ENCODE data around the gene PTPRN2.
"Not testable (repeated sequence)": the region's sequence is repeated elsewhere in the genome, so short reads cannot be mapped to it uniquely, and the experiment has no call there.

The PTPRN2 gene

DNA sequence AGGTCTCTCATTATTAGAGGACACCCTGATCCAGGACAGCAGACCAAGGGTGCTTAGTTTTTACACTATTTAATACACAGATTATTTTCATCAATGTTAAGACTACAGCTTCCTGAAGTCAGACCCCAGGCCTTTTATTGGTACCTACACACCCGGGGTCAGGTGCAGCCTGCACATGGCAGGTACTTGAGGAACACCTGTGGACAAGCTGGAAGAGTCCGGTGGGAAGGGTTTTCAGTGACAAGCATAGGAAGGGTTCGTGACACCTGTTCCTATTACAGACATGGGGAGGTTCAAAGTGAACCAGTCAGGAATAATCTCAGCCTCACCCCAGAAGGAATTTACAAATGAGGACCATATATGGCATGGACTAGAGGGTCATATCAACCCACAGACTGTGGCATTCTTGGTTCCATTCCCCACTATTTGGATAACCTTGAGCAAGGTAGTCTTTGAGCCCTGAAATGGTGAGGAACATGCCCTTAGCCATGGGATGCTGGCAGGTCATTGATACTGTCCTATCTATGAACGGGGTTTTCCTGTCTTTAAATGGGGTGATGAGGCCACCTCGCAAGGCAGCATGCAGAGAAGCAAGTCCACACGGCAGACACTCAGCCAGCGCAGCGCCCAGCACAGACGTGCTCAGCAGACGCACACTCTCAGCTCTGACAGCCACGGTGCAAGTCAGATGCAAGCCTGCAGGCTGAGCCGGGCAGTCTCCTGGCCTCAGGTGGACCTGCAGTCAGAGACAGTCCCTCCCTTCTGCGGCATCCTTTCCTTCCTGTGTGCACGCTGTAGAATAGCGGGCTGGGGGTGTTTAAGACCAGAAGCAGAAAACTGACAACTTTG, 624.9 kb downstream of the PTPRN2 start:
- DNase-seq, result no peak

DNA sequence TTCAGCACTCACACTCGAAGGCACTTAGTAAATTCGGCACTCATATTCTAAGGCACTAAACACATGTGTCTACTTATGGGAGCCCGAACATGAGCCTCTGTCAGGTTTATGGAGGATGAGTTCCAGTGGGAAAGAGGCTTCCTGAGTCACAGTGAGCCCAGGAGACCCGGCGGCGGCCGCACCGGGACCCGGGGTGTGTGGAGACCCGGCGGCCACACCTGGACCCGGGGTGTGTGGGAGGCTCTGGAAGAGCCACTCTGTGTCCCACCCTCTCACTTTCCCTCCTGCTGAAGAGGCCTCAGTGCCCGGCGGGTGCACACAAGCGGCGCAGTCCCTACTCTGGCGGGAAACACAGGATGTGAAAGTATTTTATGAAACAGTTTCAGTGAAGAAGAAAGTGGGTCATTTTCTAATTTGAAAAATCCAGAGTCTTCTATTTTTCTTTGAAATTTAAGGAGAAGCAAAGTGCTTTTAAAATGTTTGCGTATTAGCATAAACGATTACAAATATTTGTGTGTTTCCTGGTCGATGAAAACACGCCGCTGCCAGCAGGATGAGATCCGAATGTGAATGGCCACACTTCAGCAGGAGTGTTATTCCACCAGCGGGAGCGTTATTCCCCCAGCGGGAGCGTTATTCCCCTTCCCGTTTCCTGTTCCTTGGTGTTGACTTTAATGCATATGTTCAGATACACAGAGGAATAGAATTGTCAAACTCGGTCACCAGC, 625.7 kb downstream of the PTPRN2 start:
- DNase-seq, result no peak

DNA sequence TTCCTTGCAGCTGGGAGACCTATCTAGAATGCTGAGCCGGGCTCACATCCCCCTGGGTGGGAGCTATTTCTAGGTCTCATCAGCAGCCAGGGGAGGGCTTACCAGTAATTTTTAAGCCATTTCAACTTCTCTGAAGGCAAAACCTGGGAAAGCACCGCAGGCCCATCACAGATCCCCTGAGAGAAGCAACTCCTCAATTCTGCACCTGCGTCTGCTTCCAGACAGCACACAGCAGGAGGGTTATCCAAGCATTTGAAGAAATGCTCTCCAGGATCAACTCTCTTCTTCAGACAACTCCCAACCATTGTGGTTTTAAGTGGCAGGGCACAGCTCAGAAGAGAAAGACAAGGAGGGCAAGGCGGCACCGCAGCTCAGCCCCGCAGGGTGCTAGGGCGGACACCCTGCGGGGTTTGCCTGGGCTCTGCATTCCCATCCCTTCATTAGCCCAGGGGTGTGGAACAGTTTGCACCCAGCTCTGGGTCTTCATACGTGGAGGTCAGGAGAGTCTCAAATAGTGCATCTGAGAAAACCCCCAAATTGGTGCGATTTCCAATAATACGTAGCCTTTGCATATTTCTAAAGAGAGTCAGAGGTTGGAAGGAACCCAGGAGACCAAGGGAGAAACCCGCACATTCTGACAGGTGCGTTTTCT, 632.1 kb downstream of the PTPRN2 start:
- DNase-seq, result no peak

DNA sequence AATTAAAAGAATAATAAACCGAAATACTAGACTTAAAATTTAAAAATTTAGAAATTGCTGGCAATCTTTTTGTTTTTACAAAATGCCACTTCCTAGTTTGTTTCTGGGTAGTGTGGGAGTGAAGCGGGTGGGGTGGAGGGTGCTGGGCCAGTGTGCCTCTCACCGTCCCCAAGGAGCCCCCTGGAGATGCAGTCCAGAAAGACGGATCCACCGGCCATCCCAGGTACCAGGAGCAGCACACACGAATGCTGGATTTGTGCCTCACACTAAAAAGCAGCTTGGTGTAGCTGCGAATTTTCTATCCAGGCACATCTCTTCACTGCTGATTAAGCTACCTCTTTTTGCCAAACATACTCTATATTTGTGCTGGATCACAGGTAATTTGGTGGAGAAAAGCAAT, 632.7 kb downstream of the PTPRN2 start:
- DNase-seq, result no peak

DNA sequence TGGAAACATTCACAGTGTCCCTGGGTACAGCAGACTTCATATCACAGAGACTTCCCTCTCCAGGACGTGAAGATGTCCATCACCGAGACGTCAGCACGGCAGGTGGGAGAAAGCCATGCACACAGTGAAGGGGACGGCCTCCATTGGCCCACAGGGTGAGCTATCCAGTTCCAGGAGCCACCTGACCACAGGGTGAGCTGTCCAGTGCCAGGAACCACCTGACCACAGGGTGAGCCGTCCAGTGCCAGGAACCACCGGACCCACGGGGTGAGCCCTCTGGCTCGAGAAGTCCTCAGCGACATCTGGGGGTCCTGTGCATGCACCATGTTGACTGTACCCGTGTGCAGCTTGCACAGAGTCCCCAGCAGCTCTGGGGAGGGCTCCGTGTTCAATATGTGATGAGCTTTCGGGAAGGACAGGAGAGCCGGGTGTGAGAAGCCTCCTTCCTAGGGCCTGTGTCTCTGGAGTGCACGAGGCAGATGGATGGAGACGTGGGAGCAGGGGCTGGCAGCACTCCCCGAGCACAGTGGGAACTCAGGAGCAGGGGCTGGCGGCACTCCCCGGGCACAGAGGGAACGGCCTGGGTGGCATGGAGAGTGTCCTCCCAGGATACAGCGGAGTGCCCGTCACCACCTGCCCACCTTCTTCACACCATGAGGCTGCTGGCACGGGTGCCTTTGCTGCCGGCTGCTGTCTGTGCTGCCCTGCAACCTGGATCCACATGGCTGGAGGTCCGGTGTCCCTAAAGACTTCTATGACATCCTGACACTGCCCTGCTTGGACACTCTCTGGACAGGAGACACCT, 634.6 kb downstream of the PTPRN2 start:
- DNase-seq, result no peak

DNA sequence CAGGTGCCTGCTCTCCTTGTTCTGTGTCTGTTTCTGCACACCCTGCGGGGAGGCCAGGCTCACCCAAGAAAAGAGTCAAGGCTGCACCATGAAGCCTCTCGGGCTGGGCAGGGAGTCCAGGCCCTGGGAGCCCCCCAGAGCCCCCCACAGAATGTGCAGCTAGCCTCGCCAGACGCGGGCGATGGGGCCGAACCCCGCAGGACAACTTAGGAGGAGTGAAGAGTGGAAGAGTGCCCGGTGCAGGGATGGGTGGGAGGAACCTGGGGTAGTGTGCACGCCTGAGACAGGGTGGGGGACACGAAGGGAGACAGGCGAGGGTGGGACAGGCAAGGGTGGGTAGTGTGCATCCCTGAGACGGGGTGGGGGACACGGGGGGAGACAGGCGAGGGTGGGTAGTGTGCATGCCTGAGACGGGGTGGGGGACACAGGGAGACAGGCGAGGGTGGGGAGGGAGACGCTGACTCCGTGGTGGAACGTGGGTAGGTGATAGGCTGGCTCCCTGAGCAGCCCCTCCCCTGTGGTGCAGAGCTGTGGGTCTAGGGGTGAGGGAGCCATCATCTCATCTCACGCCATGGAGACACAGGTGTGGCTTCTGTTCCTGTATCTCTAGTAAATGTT, 635.5 kb downstream of the PTPRN2 start:
- no peak for DNase-seq

DNA sequence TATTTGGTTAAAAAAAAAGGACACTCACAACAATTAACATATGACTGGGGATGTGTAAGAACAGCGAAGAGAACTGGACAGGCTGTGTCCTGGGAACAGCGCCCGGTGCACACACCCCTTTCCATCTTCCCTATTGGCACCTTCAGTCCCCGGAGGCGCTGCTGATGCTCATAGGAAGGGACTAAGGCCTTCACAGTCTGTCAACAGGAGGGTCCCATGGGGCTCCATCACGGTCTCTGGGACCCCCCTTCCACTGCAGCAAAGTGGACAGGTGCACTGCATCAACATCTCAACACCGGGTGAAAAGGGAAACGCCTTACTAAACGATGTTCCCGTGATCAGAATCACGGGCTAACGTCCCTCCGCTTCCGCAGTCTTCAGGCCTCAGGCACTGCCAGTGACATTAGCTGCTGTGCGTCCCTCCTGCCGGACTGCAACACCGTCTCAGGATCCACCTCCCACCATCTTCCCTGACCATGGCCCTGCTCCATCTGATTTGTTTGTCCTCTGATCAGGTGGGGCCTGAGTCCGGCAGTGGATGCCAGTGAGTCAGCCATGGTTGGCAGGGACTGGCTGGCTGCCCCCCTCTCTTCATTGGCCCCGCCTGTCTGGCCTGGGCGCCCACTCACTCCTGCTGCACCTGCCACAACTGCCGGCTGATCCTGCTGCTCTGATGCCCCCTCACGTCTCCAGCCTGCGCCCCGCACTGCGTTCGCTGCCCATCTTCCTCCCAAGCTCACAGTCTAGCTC, 636.1 kb downstream of the PTPRN2 start:
- no peak for DNase-seq

DNA sequence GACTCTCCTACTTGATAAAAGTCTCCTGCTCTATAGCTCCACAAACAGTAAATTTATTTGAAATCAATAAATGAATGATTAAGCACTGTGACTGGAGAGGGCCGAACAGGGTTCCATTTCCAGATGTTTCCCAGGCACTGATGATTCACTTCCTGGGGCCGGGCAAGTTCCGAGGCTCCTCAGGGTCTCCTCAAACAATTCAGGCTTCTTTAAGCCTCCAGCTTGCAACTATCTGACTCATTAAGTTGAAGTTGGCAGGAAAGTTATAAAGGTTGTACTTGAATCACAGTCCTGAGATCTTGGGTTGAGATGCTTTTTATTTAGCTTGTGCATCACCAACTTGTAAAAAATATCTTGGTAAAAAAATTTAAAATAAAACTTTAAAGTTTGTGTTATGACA, 637.9 kb downstream of the PTPRN2 start:
- DNase-seq, result no peak

DNA sequence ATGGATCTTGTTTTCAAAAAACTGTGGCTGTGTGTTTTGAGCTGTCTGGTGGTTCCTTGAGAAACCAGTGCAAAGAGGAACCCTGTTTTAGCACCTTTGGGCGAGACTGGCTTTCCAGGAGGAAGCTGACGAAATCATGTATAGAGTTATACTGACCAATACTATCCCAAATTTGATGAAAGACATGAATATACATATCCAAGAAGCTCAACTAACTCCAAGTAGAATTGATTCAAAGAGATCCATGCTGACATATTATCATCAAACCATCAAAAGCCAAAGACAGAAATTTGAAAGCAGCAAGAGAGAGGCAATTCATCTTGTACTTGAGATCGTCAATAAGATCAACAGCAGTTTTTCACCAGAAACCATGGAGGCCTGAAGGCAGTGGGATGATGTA, 640.1 kb downstream of the PTPRN2 start:
- DNase-seq, result no peak

DNA sequence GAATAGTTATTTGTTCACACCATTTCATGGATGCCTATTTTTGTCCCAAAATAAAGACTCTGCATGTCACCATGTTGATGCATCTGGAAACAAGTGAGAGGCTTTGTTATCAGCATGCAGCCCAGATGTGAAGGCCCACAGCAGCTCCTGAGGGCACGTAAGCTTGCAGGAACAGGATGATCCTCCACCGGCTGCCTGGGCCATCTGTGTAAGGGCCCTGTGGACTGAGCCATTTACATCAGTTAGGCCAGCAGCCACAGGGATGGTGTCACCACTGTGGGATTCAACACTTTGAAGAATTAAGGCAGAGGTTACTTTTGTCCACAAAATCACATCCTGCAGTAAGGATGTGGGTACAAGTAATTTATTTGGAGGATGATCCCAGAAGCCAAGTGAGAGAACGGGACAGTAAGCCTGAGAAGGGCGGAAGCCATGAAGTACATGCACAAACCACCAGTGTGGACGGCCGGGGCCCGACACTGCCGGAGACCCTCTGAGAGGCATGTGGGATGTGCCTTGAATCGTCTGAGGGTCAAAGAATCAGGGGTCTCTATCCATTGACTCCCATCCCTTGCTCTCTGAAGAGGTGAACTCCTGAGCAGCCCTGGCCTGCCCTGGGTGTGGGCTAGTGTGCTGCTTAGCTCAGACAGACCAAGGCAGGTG, 641.1 kb downstream of the PTPRN2 start:
- DNase-seq, result no peak

DNA sequence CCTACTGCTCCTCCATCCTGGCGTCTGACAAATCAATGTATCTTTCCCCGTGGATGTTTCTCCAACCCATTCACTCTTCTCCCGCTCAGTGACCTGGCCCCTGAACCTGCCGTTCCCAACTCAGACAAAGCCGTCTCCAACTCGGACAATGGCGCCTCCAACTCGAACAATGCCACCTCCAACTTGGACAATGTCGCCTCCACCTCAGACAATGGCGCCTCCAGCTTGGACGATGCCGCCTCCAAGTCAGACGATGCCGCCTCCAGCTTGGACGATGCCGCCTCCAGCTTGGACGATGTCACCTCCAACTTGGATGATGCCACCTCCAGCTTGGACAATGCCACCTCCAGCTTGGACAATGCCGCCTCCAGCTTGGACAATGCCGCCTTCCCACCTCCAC, 642.2 kb downstream of the PTPRN2 start:
- no peak for DNase-seq

DNA sequence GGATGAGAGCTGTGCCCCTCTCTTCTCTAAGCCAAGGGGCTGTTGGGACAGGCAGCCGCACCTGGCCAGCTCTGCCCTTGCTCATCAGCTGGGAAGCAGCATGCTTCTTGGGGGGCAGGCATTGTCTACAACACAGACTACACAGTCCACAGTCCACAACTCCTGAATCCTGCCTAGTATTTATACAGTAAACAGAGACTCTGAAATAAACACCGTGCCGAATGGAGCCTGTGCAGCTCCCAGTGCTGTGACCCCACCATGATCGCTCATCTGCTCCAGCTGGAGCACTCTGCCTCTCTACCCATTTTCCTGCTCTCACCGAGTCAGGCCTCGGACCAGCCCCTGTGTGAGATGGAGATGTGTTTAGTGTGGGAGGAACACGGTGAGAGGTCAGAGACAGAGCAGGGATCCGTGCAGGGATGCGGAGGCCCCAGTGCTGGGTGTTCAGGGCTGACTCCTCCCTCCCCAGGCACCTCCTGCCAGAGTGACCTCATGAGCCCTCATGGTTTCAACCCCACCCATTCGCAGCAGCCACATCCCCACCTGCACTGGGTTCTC, 642.8 kb downstream of the PTPRN2 start:
- DNase-seq, result no peak

DNA sequence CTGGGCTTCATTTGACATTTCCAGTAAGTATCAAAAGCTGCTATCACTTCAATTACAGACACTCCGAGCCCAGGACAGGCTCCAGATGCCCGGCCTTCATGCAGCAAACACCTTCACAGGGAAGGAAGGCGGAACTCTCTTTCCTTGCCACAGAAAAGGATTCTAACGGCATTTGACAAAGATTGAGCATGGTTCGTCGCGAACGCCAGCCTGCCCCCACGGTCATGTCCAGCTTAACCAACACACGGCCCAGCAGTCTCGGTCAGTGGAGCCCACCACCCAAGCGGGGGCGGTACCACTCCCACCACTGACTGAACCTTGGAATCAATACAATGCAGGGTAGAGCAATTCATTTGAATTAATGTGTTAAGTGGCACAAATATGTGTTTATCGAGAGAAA, 643.6 kb downstream of the PTPRN2 start:
- no peak for DNase-seq

DNA sequence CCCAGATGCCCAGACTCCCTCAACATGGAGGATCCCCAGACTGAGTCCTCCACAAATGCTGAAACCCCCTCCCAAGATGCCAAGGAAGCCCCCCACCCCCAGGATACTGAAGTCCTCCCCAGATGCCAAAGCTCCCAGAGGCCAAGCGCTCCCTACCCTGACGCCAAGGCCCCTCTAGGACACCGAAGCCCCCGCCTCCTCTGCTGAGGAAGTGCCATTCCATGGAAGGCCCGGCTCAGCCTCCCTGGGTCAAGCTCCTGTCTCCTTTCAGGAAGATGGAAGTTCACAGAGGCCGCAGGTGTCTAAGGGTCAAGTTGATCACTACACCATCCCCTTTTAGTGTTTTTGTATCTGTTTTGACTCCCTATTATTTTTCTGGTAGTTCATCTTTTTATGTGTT, 644.1 kb downstream of the PTPRN2 start:
- DNase-seq, result no peak

DNA sequence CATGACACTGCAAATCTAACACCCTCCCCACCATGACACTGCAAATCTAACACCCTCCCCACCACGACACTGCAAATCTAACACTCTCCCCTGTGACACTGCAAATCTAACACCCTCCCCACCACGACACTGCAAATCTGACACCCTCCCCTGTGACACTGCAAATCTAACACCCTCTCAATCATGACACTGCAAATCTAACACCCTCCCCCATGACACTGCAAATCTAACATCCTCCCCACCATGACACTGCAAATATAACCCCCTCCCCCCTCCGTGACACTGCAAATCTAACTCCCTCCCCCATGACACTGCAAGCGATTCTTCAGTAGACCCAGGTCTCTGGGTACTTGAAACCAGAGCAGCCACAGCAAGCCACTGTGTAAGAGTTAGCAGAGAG, 646.4 kb downstream of the PTPRN2 start:
- DNase-seq, result no peak

DNA sequence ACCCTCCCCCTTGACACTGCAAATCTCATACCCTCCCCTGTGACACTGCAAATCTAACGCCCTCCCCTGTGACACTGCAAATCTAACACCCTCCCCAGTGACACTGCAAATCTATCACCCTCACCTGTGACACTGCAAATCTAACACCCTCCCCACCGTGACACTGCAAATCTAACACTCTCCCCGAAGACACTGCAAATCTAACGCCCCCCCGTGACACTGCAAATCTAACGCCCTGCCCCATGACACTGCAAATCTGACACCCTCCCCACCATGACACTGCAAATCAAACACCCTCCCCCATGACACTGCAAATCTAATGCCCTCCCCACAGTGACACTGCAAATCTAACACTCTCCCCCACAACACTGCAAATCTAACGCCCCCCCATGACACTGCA, 647.1 kb downstream of the PTPRN2 start:
- no peak for DNase-seq

DNA sequence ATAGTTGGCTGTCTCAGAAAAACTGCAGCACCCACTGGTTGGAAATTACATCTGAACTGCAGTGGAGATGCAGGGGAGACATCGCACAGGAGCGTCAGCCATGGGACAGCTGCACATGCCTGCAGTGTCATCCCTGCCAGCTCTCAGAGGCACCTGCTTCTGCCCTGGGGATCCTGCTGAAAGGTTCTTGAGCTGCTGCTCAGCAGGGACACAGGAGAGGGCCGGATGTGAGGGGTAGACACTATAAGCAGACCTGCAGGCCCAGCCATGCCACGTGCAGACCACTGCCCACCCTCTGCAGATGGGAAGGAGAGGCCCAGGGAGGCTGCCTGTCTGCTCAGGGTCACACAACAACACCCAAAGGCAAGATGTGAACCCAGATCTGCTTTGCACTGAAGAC, 649.4 kb downstream of the PTPRN2 start:
- no peak for DNase-seq

DNA sequence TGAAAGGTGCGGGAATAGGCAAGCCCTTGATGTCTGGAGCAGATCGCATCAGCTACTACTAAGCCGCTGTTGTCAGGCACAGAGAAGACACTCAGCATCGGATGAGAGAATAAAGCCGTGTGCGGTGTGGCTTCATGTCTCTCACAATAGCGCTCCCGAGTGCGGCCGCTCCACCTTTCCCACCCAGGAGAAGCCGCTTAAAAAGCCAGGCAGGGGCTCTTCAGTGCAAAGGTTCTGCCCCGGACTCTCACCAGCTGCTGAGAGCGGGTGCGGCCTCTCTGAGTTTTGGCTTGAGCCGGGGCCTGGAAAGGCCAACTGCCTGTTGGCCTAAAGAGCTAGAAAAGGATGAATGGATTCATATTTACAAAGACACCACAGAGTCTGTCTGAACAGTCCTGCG, 650.2 kb downstream of the PTPRN2 start:
- no peak for DNase-seq

DNA sequence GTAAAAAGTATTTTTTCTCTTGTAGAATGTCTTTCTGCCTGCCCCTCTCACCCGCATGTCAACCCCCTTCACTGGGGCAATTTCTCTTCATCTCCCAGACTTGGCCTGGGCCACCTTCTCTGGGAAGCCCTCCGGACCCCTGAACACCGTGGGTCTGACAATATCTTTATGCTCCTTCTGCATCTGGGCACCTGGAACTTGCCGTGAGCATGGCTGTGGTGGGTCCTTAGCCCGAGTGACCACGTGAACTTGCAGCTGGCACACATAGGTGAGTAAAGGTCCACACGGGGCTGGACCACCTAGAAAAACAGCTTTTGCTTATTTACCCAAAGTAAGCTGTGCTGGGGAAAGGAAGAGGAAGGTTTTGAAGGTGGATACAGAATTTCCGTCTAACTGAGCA, 650.6 kb downstream of the PTPRN2 start:
- DNase-seq, result no peak

DNA sequence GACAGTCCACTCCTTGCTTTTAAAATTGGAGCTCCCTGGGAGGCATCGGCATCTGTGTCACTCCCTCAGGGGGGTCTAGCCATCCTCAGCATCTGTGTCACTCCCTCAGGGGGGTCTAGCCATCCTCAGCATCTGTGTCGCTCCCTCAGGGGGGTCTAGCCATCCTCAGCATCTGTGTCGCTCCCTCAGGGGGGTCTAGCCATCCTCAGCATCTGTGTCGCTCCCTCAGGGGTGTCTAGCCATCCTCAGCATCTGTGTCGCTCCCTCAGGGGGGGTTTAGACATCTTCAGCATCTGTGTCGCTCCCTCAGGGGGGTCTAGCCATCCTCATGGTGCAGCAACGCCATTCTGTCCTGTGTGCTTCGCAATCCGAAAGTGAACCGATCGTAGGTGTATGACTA, 651.9 kb downstream of the PTPRN2 start:
- not testable (repeated sequence) for DNase-seq

All from suppressor macrophage (primary cell).